H1 (cell line): ENCODE data around the gene CASKIN2. TPM values are rescaled to one million over a fixed set of nuclear protein-coding genes. Genes with fewer than 3 reads are reported as not detected.

Source experiments
- SIN3A ChIP-seq, 2 experiments: IDR thresholded peaks in 1 of 2; conservative IDR thresholded peaks in 1 of 2; 2 replicates each; pipeline ENCODE4 v1.6.1; 2011 to 2012; ENCODE audit warnings: low read length in 2 of 2, improper control_type of control experiment in 1 of 2, low read depth in 1 of 2, mild to moderate bottlenecking in 1 of 2
- polyA plus RNA-seq, 7 experiments: library from polyadenylated mRNA; depleted of rRNA in 3 of 7; stranded (reverse) in 5 of 7; unstranded in 2 of 7; fragments of >200 nt in 5 of 7; fragments of 200-250 nt in 2 of 7; gene quantifications; 1 replicate in 5 of 7; 2 replicates in 1 of 7; 4 replicates in 1 of 7; pipeline versions ENCODE4 v1.2.1 to v1.2.3, GENCODE V29; 2011 to 2013; ENCODE audit warnings: missing spikeins in 2 of 7, mixed read lengths in 2 of 7
- total RNA-seq: library from RNA; stranded (reverse); fragmentation: NEBNext Ultra II Directional; extraction: Animal tissue kit (Norgen Biotek cat#: 25700); gene quantifications from 2 replicates; pipeline ENCODE4 v1.2.1, GENCODE V29; 2021

The CASKIN2 gene
- total and polyA plus RNA-seq, 2 of the 8 experiments (the other 6 are each of a cell fraction or from before 2014, with no cell fraction given), result 6.7 to 32.3 TPM

- no peak for TF ChIP-seq SIN3A (conservative IDR thresholded peaks at IDR 0.05 in 1 of 2, IDR thresholded peaks at IDR 0.05 in 1 of 2; ENCODE audit: low read depth in 1 of 2, low read length in 2 of 2)
These were observed 3.7 kb upstream of the CASKIN2 start (continued) for GRCh38 chr17:75518983-75519537.
